ENCODE results near the gene BRICD5. TPM values are rescaled to one million over a fixed set of nuclear protein-coding genes. Genes with fewer than 3 reads are reported as not detected.

Gene BRICD5
- total RNA-seq (2016; rRNA removed; fragmentation: Illumina TruSeq; extraction: Trizol): 1.7 and 5.8 TPM in 2 replicates
- total RNA-seq (2016; cell fraction: cytosol; rRNA removed; fragmentation: Illumina TruSeq; extraction: Trizol; ENCODE audit: low read depth): 2.2 and 3.3 TPM in 2 replicates
- 1.6 and 6.3 TPM in 2 replicates for total RNA-seq (2016; cell fraction: insoluble cytoplasmic fraction; rRNA removed; fragmentation: Illumina TruSeq; extraction: Trizol)
- total RNA-seq (2016; cell fraction: membrane; rRNA removed; fragmentation: Illumina TruSeq; extraction: Trizol): 1.4 and 2.7 TPM in 2 replicates
- 5.3 and 6.8 TPM in 2 replicates for total RNA-seq (2016; cell fraction: nucleus; rRNA removed; fragmentation: Illumina TruSeq; extraction: Trizol)
- polyA plus RNA-seq (2011; rRNA removed): 1.6 and 2.0 TPM in 2 replicates
- 0.71 and 1.3 TPM in 2 replicates for polyA plus RNA-seq (2011; cell fraction: cytosol; rRNA removed)
- 20.0 and 26.3 TPM in 2 replicates for polyA plus RNA-seq (2011; cell fraction: nucleus; rRNA removed)
- polyA plus RNA-seq (2012): 3.3 and 5.8 TPM in 2 replicates
- 1.9 and 3.4 TPM in 2 replicates for polyA plus RNA-seq (2016; cell fraction: cytosol; fragmentation: Illumina TruSeq; extraction: Trizol; ENCODE audit: low read depth)
- polyA plus RNA-seq (2016; cell fraction: insoluble cytoplasmic fraction; fragmentation: Illumina TruSeq; extraction: Trizol; ENCODE audit: low read depth): 1.3 and 2.2 TPM in 2 replicates
- polyA plus RNA-seq (2016; cell fraction: membrane; fragmentation: Illumina TruSeq; extraction: Trizol; ENCODE audit: low read depth): 0.97 and 1.2 TPM in 2 replicates
- 15.3 and 20.5 TPM in 2 replicates for polyA plus RNA-seq (2016; cell fraction: nucleus; fragmentation: Illumina TruSeq; extraction: Trizol; ENCODE audit: insufficient read depth, low read depth)
- polyA minus RNA-seq (2011; rRNA and poly(A)+ RNA removed; ENCODE audit: low replicate concordance): 0.72 and 4.8 TPM in 2 replicates
- 3.1 TPM in 1 of 2 replicates, not detected in the other for polyA minus RNA-seq (2011; cell fraction: cytosol; rRNA and poly(A)+ RNA removed)
- polyA minus RNA-seq (2011; cell fraction: nucleus; rRNA and poly(A)+ RNA removed): 3.1 and 8.0 TPM in 2 replicates
- percentile 48 among the genes with signal in this experiment for Bru-seq, nascent RNA
- percentile 56 among the genes with signal in this experiment for BruChase-seq, experiment 1, labeled RNA remaining after a 6-hour chase
- percentile 48 among the genes with signal in this experiment for BruChase-seq, experiment 2, labeled RNA remaining after a 2-hour chase
- long read RNA-seq, experiment 1, partial matches to known transcripts: 0 of 1 reads
- long read RNA-seq, experiment 1, other reads (novel, unspliced or antisense): 0 of 1 reads
- long read RNA-seq, experiment 2, partial matches to known transcripts: 0 of 2 reads
- long read RNA-seq, experiment 2, other reads (novel, unspliced or antisense): 0 of 2 reads

- no TSS peak for BruUV-seq (replicated peaks)
- DNase-seq (ENCODE audit: low spot score) (peak; percentile 76), FAIRE-seq (peak; percentile 63), ATAC-seq (peak; percentile 32)
- H3K27me3 ChIP-seq (ENCODE audit: control insufficient read depth in 1 of 2, insufficient read depth in 2 of 2, low read length in 2 of 2): no peaks in the 10 kb centered on the region; a peak in 1 of 5 replicates
- in situ Hi-C loops (cut with HindIII; ENCODE audit: extremely low pct_ligation_motif_present, low pct_unique_long_range_greater_than_20kb) (no loop called here), intact Hi-C loops (cut with micrococcal nuclease; ENCODE audit: unreplicated experiment) (no loop called here)
- H3K79me2 ChIP-seq (ENCODE audit: insufficient read depth, low read length): peaks cover 28% of the 10 kb centered on the region
- no peaks in the 10 kb centered on the region for H3K9me3 ChIP-seq (ENCODE audit: low read length)
- H3K9ac ChIP-seq (ENCODE audit: insufficient read depth, low read depth, low read length): peak within 1 kb of the TSS; percentile 8; the same call in 1 of the 2 replicates
- peak within 1 kb of the TSS; percentile 63 for H3K4me2 ChIP-seq (ENCODE audit: low read depth, low read length)
- ChIA-PET POLR2A (interaction anchor here (1.3 to 1.4 kb wide), 3 partner anchors 16 to 56 kb away, joined by 3 to 6 read pairs (median 5); partner anchors contain the start of genes ECI1 and TRAF7), CTCF (ENCODE audit: low intra/inter-chr PET ratio, low total read pairs) (no interaction called here)
- WGBS (ENCODE audit: low lambda C conversion rate): 75% methylated on average over 3 of the region's 24 CpGs
- peak within 1 kb of the TSS; percentile 59 for H3K27ac ChIP-seq (ENCODE audit: extremely low read length, insufficient read depth, low read length)
- peak within 1 kb of the TSS in 1 of 3 experiments; percentile 30; a peak in 1 of 6 replicates for H3K4me3 ChIP-seq (replicated peaks in 1 of 3; ENCODE audit: insufficient read depth in 1 of 3, low read depth in 2 of 3, low read length in 3 of 3)
- 0 out of 2 replicates have a peak, but pooled peaks cover 3% of the 10 kb centered on the region for H4K20me1 ChIP-seq (ENCODE audit: insufficient read depth, low read length)
- H3K4me1 ChIP-seq (ENCODE audit: insufficient read depth, low read length): peaks cover 52% of the 10 kb centered on the region
- H2AFZ ChIP-seq (ENCODE audit: low read length): no peak within 1 kb of the TSS
- H3K36me3 ChIP-seq (replicated peaks in 1 of 2; ENCODE audit: control insufficient read depth in 1 of 2, insufficient read depth in 2 of 2, low read length in 2 of 2): peaks cover 4 to 20% of the 10 kb centered on the region in 2 experiments; a peak in 4 of 5 replicates
- no peak for TF ChIP-seq NFAT5 (CRISPR knock-in tag; IDR thresholded peaks at IDR 0.05)
- 0 out of 2 replicates have a peak, but pooled peaks have one; percentile 22 for TF ChIP-seq ATF2 (CRISPR knock-in tag; IDR thresholded peaks at IDR 0.05)
- TF ChIP-seq TGIF2 (CRISPR knock-in tag; IDR thresholded peaks at IDR 0.05): 0 out of 2 replicates have a peak, but pooled peaks have one; percentile 24
- no peak for TF ChIP-seq ETS1 (CRISPR knock-in tag; IDR thresholded peaks at IDR 0.05)
- TF ChIP-seq ZSCAN21 (CRISPR knock-in tag; IDR thresholded peaks at IDR 0.05; ENCODE audit: borderline replicate concordance): peak; percentile 67; the same call in 1 of the 2 replicates
- TF ChIP-seq KLF12 (CRISPR knock-in tag; IDR thresholded peaks at IDR 0.05; ENCODE audit: borderline replicate concordance): no peak
- TF ChIP-seq ZNF567 (CRISPR knock-in tag; IDR thresholded peaks at IDR 0.05; ENCODE audit: borderline replicate concordance): 0 out of 2 replicates have a peak, but pooled peaks have one; percentile 32
Observed at GRCh38 chr16:2210386-2211365, at the start of gene BRICD5. TSS of gene BRICD5 (minus strand) at chr16:2210863. CDS start at chr16:2210833, 30 bp downstream.
